Activated CD4-positive, alpha-beta memory T cell treated with anti-CD3 and anti-CD28 coated beads, Interleukin-2, amount 10 ng/mL, durations not matched to agents 7 days and 5 days (primary cell): Measurements from ENCODE around the gene C17orf50. TPM values are rescaled to one million over a fixed set of nuclear protein-coding genes. Genes with fewer than 3 reads are reported as not detected.
A peak's percentile ranks its signal among the peaks of the same experiment; 100 is the strongest.

ENCODE experiments used
- CTCF ChIA-PET: fragments of 350-600 bp; sonication (Branson Sonifier 250); formaldehyde crosslinking; loops from one replicate; lab custom pipeline; 2021; ENCODE audit warnings: antibody characterized with exemption, inconsistent platforms; lab: Charles Lee
- POLR2A ChIA-PET: fragments of 350-600 bp; sonication (Branson Sonifier 250); formaldehyde crosslinking; loops from one replicate; lab custom pipeline; 2021; ENCODE audit warnings: antibody characterized with exemption; lab: Charles Lee
- DNase-seq: peaks from one replicate; pipeline ENCODE4 v3.0.0-alpha.2; 2020
- H3K27ac Mint-ChIP-seq: one replicate; pipeline ENCODE4 v1.8.0; 2021; ENCODE audit warnings: mild to moderate bottlenecking, mixed read lengths
- H3K27me3 Mint-ChIP-seq: one replicate; pipeline ENCODE4 v1.8.0; 2021; ENCODE audit warnings: mixed read lengths
- H3K36me3 Mint-ChIP-seq: one replicate; pipeline ENCODE4 v1.8.0; 2021; ENCODE audit warnings: low read depth, mixed read lengths
- H3K4me1 Mint-ChIP-seq: one replicate; pipeline ENCODE4 v1.8.0; 2021; ENCODE audit warnings: mixed read lengths
- H3K4me3 Mint-ChIP-seq: one replicate; pipeline ENCODE4 v1.8.0; 2021; ENCODE audit warnings: mild to moderate bottlenecking, mixed read lengths
- H3K9me3 Mint-ChIP-seq: one replicate; pipeline ENCODE4 v1.8.0; 2021; ENCODE audit warnings: mixed read lengths
- total RNA-seq, 2 experiments: library from RNA; stranded (reverse); gene quantifications; one replicate each; pipeline ENCODE4 v1.2.3, GENCODE V29; 2021

The C17orf50 gene
- total RNA-seq, 2 experiments from 2014 or later: not detected

DNA sequence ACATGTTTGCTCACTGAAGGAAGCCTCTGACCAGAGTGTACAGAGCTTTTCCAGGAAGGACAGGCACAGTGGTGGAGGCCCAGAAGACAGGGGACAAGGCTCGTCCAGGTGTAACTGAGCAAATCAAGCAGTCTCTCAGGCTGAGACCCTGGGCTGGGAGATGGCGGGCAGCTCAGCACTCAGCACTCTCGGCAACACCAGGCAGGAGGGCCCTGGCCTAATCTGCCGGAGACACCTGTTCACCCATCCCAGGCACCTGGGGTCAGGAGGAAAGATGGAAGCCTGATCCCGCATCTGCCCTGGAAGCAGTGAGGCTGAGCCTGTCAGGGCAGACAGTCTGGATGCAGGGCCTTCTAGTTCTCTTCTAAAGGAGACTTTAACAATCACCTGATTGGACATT, 24.5 kb upstream of the C17orf50 start:
- Mint-ChIP-seq H3K27me3 (peaks cover 34% of the 10 kb centered on the region), H3K4me3 (no peak overlapping the region), H3K4me1 (peaks cover 5% of the 10 kb centered on the region), H3K9me3 (no peaks in the 10 kb centered on the region), H3K36me3 (no peaks in the 10 kb centered on the region), H3K27ac (no peak overlapping the region)
- POLR2A ChIA-PET: interaction anchor here (1.3 kb wide), 1 partner anchor 23 kb away, joined by 3 read pairs; no protein-coding TSS in a partner anchor
- CTCF ChIA-PET: interaction anchor here (1.5 kb wide), 1 partner anchor 11 kb away, joined by 4 read pairs; no protein-coding TSS in a partner anchor
- no peak for DNase-seq

DNA sequence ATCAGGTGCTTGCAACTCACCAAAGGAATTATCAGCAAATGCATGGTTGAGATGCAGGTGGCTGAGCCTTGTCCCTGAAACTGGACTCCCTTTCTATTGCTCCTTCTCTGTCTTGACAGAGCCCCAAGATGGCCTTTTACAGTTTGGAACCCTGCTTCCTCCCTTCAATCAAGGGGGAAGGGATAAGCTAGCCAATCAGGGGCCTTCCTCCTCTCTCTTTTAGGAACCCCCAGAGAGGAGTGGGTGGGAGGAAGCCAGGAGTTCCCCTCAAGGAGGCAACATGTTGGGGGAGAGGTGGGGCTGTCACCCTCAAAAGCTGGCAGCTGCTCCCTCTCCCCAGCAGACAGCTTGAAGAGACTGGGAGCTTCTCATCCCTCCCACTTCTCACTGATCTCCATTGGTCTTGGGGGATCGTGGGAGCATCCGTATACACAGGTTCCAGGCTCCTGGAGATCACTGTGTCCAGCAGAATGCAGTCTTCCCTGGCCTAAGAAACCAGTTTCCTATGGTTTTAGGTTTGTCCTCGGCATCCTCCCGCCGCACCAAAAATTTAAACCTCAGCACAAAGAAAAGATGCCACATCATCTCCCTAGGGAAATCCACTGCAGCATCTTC, 22.1 kb upstream of the C17orf50 start:
- Mint-ChIP-seq H3K4me1 (peaks cover 6% of the 10 kb centered on the region), H3K4me3 (no peak overlapping the region), H3K36me3 (no peaks in the 10 kb centered on the region), H3K9me3 (no peaks in the 10 kb centered on the region), H3K27me3 (peaks cover 32% of the 10 kb centered on the region), H3K27ac (no peak overlapping the region)
- ChIA-PET POLR2A (interaction anchor here (1.1 kb wide), 1 partner anchor 71 kb away, joined by 3 read pairs; the partner anchor contains the start of gene TAF15), CTCF (interaction anchor here (0.7 to 1.3 kb wide), 2 partner anchors 9 to 25 kb away, joined by 3 read pairs; no protein-coding TSS in a partner anchor)
- DNase-seq: no peak

DNA sequence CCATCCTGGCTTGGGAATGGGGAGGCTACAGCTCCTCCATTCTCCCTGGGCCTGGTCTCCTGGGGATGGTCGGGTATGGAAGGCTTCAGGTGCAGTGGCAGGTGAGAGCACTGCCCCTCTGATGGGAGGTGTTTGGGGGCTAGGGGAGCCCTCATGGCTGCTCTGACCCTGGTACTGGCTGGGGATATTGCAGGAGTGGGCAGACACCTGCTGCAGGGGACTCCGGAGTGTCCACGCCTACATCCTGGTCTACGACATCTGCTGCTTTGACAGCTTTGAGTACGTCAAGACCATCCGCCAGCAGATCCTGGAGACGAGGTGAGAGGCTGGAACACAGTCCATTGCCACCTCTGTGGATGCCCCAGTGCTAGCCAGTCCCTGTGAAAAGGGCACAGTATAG, 20.5 kb upstream of the C17orf50 start:
- Mint-ChIP-seq H3K36me3 (no peaks in the 10 kb centered on the region), H3K4me1 (peaks cover 6% of the 10 kb centered on the region), H3K27me3 (peaks cover 38% of the 10 kb centered on the region), H3K27ac (no peak overlapping the region), H3K4me3 (no peak overlapping the region), H3K9me3 (no peaks in the 10 kb centered on the region)
- ChIA-PET CTCF (interaction anchor here (1.0 to 1.3 kb wide), 4 partner anchors 7 to 127 kb away, joined by 3 to 5 read pairs (median 3); no protein-coding TSS in a partner anchor), POLR2A (interaction anchor here (1.0 kb wide), 1 partner anchor 18 kb away, joined by 3 read pairs; no protein-coding TSS in a partner anchor)
- DNase-seq: no peak

DNA sequence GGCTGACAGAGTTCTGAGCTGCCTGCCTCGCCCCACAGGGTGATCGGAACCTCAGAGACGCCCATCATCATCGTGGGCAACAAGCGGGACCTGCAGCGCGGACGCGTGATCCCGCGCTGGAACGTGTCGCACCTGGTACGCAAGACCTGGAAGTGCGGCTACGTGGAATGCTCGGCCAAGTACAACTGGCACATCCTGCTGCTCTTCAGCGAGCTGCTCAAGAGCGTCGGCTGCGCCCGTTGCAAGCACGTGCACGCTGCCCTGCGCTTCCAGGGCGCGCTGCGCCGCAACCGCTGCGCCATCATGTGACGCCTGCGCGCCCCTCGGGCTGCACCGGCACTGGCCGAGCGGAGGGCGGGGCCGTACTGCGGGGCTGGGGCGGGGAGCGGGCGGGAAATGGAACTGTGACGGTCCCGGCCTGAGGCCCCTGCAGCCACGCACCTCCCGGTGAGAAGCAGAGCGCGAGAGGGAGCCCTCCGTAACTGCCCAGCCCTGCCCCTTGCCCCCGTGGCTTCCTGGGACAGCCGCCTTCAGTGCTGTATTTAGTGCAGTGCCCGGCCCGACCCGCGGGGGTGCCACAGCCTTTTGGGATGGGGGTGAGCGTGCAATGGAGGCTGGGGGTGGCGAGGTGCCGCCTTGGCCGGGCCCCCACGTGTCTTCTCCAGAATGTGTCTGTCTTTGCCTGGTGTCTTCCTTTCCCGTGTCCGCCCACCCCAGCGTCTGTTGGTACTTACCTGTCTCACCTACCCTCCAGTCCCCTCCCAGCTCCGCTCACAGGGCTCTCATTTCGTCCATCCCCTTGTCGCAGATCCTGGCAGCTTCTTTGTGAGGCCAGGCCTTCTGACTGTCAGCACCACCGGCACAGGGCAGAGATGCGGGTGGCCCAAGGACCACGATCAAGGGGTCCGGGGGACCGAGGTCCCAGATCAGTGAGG, 19.4 kb upstream of the C17orf50 start:
- no peak overlapping the region for H3K4me3 Mint-ChIP-seq
- H3K27ac Mint-ChIP-seq: no peak overlapping the region
- POLR2A ChIA-PET: no interaction called here
- no peaks in the 10 kb centered on the region for H3K36me3 Mint-ChIP-seq
- H3K4me1 Mint-ChIP-seq: peaks cover 6% of the 10 kb centered on the region
- peak; percentile 29 for DNase-seq
- H3K27me3 Mint-ChIP-seq: peaks cover 38% of the 10 kb centered on the region
- H3K9me3 Mint-ChIP-seq: no peaks in the 10 kb centered on the region
- CTCF ChIA-PET: no interaction called here

DNA sequence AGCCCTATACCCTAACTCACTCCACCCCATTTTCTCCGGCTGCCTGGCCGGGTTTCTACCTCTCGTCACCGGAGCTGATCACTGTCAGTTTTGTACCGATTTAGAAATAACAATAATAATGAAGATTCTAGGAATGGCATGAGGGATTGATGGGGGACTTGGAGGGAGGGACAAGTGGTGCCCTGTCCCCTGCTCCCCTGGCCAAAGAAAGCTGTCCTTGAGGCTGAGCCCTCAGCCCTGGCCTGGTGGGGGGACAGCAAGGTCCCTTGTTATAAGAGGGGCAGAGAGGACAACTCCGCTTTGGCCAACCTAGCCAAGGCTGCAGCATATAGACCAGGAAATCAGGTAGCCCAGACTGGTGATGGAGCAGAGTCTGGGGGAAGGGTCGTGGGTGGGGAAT, 18.2 kb upstream of the C17orf50 start:
- no peaks in the 10 kb centered on the region for H3K9me3 Mint-ChIP-seq
- peaks cover 38% of the 10 kb centered on the region for H3K27me3 Mint-ChIP-seq
- ChIA-PET CTCF (no interaction called here), POLR2A (no interaction called here)
- H3K27ac Mint-ChIP-seq: no peak overlapping the region
- DNase-seq: no peak
- H3K4me1 Mint-ChIP-seq: peaks cover 6% of the 10 kb centered on the region
- H3K4me3 Mint-ChIP-seq: no peak overlapping the region
- H3K36me3 Mint-ChIP-seq: no peaks in the 10 kb centered on the region

DNA sequence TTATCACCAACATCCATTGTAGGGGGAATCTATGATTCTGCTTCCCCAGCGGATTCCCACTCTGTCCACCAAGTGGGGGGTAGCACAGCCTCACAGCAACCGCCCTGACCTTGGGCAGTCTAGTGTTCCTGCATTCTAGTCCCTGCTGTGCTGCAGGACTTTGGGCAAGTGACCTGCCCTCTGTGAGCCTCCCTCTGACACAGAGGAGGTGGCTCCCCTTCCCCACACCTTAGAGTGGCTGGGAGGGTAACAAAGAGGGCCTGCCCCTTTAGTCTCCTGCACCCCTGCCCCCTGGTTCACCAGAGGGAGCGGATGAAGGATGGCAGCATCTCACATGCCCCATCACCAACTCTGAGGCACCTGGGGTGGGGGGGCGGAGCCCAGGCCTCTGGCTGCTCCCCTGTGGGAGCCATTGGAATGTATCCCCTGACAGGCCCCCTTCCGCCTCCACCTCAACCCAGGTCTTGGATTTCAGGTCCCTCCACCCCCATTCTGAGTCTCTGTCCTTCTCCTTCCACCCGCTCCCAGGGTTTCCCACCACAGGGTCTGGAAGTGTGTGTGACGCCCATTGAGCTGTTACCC, 17.7 kb upstream of the C17orf50 start:
- no peak overlapping the region for H3K27ac Mint-ChIP-seq
- DNase-seq: no peak
- H3K4me1 Mint-ChIP-seq: peaks cover 6% of the 10 kb centered on the region
- H3K27me3 Mint-ChIP-seq: peaks cover 38% of the 10 kb centered on the region
- no peak overlapping the region for H3K4me3 Mint-ChIP-seq
- no peaks in the 10 kb centered on the region for H3K9me3 Mint-ChIP-seq
- ChIA-PET POLR2A (no interaction called here), CTCF (no interaction called here)
- H3K36me3 Mint-ChIP-seq: no peaks in the 10 kb centered on the region

DNA sequence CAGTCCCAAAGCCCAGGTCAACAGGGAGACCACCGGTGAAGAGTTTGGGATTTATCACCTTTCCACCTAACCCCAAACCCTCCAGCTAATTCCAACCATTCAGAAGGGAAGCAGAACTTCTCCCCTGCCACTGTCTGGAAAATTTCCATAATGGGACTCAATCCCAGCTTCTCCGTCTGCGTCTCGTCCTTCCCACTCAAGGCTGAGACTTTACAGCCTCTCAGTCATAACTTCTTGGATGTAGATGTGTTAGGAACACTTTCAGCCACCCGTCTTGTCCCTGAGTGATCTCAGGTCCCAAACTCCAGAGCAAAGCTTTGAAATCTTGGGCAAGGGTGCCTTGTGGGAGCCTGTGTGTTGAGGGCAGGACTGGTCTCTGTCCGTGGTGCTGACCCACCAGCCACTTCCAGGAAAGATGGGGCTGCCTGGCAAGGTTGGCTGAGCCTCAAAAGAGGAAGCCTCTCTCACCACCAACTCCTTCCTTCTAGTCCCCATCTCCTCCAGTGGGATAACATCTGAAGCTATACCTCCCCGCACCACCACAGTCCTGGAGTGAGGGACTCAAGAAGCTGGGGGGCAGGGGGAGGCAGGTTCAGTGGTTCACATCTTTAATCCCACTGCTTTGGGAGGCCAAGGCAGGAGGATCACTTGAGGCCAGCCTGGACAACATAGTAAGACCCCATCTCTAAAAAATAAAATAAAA, 16.9 kb upstream of the C17orf50 start:
- no peaks in the 10 kb centered on the region for H3K9me3 Mint-ChIP-seq
- H3K36me3 Mint-ChIP-seq: no peaks in the 10 kb centered on the region
- H3K4me3 Mint-ChIP-seq: no peak overlapping the region
- POLR2A ChIA-PET: no interaction called here
- H3K27ac Mint-ChIP-seq: no peak overlapping the region
- peaks cover 42% of the 10 kb centered on the region for H3K27me3 Mint-ChIP-seq
- DNase-seq: peak; percentile 34
- CTCF ChIA-PET: no interaction called here
- H3K4me1 Mint-ChIP-seq: peaks cover 6% of the 10 kb centered on the region

DNA sequence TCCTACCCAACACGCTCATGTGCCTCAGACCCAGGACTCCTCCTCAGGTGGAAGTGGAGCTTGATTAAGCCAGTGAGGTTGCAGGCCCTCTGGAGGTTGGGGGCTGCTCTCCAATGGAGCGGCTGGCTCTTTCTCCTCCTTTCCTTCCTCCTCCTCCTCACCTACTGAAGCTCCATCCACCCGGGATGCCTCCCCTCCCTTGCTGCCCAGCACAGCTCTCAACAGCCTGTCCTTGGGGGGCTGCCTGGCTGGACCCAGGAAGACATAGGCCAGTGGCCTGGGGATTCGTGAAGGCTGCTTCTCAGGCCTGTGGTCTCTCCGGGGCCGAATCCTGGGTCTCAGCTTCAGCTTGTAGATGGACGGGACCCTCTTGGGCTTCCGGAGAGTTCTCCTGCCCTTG, 15.9 kb upstream of the C17orf50 start:
- no peak for DNase-seq
- Mint-ChIP-seq H3K4me1 (peaks cover 10% of the 10 kb centered on the region), H3K9me3 (no peaks in the 10 kb centered on the region), H3K36me3 (no peaks in the 10 kb centered on the region), H3K4me3 (no peak overlapping the region), H3K27ac (no peak overlapping the region), H3K27me3 (peaks cover 44% of the 10 kb centered on the region)
- POLR2A ChIA-PET: interaction anchor here (1.1 kb wide), 1 partner anchor 64 kb away, joined by 3 read pairs; the partner anchor contains the start of gene TAF15
- CTCF ChIA-PET: interaction anchor here (0.6 to 1.8 kb wide), 3 partner anchors 19 to 132 kb away, joined by 3 to 8 read pairs (median 4); no protein-coding TSS in a partner anchor

DNA sequence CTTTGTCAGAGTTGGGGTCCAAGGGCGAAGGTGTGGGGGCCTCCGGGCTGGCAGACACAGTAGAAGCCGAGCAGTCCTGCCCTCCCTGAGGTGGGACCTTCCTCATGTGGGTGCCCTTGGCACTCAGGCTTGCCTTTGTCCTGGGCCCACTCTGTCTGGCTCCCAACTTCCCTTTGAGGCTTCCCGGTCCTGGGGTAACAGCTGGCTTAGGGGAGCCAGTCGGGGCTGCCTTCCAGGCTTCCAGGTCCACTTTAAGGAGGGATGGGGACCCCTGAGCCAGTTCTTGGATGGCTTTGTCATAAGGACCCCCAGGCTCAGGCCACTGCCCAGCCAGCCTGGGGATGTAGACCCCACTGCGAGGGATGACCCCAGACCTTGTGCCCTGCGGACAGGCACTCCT, 15.4 kb upstream of the C17orf50 start:
- Mint-ChIP-seq H3K9me3 (no peaks in the 10 kb centered on the region), H3K27me3 (peaks cover 42% of the 10 kb centered on the region), H3K4me1 (peaks cover 12% of the 10 kb centered on the region), H3K27ac (no peak overlapping the region), H3K36me3 (no peaks in the 10 kb centered on the region), H3K4me3 (no peak overlapping the region)
- POLR2A ChIA-PET: interaction anchor here (1.1 kb wide), 1 partner anchor 64 kb away, joined by 3 read pairs; the partner anchor contains the start of gene TAF15
- CTCF ChIA-PET: interaction anchor here (0.6 to 1.8 kb wide), 3 partner anchors 19 to 132 kb away, joined by 3 to 8 read pairs (median 4); no protein-coding TSS in a partner anchor
- DNase-seq: no peak

DNA sequence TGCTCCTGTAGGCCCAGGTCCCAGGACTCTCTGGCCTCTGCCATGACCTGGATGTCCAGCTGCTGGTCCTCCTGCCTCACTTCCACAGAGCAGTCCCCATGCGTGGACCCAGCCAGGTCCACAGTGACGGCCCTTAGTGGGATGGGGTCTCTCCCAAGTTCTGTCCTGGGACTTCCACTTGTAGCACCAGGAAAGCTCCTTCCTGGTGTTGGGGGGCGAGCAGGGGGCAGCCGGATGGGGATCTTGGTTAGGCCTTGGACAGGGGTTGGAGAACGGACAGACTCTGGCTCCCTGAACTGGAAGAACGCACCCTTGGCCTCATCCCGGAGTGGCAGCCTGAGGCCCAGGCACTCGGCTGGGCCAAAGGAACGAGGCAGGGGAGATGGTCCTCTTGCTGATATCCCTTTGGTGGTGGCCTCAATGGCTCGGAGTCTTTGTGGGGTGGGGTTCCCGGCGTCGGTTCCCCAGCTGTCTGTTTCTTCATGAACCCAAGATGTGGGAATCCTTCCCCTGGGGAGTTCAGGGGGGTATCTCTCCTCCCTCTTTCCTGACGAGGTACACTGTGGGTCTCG, 14.9 kb upstream of the C17orf50 start:
- no peak for DNase-seq
- H3K27ac Mint-ChIP-seq: no peak overlapping the region
- POLR2A ChIA-PET: interaction anchor here (1.1 kb wide), 1 partner anchor 63 kb away, joined by 3 read pairs; the partner anchor contains the start of gene TAF15
- H3K4me1 Mint-ChIP-seq: peaks cover 12% of the 10 kb centered on the region
- peaks cover 44% of the 10 kb centered on the region for H3K27me3 Mint-ChIP-seq
- no peak overlapping the region for H3K4me3 Mint-ChIP-seq
- H3K9me3 Mint-ChIP-seq: no peaks in the 10 kb centered on the region
- CTCF ChIA-PET: interaction anchor here (1.1 to 1.8 kb wide), 2 partner anchors 18 to 133 kb away, joined by 5 to 8 read pairs; no protein-coding TSS in a partner anchor
- H3K36me3 Mint-ChIP-seq: no peaks in the 10 kb centered on the region

DNA sequence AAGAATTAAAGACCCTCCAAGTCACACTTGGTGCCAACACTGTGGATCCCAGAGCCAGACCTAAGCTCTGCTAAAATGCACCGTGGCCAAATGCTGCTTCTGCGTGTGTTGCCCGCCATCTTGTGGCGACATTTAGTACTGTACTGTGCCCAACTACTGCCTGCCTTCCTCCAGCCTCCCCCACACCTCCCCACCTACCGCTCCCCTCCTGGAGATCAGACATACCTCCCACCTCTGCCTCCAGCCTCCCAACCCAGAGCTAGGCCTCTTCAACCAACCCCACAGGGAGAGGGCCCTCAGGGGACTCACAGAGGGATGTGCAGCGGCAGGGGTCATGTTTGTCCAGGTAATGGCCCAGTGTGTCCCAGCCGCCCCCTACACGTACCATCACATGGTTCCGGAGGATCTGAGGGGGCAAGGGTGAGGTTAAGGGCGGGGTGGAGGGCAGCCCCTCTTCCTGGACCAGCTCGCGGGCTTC, 13.1 kb upstream of the C17orf50 start:
- Mint-ChIP-seq H3K4me3 (no peak overlapping the region), H3K27me3 (peaks cover 37% of the 10 kb centered on the region), H3K27ac (no peak overlapping the region), H3K4me1 (peaks cover 10% of the 10 kb centered on the region), H3K36me3 (no peaks in the 10 kb centered on the region), H3K9me3 (no peaks in the 10 kb centered on the region)
- ChIA-PET CTCF (interaction anchor here (0.6 to 2.1 kb wide), 40 partner anchors 8 to 657 kb away, joined by 3 to 27 read pairs (median 4); partner anchors contain the start of genes RAD51D and RASL10B), POLR2A (interaction anchor here (1.0 to 1.4 kb wide), 2 partner anchors 9 to 134 kb away, joined by 3 read pairs; no protein-coding TSS in a partner anchor)
- peak; percentile 80 for DNase-seq
